NCI-H510A treated with DMSO at 0.1 percent for 48 hours (cell line): Measurements from ENCODE around the gene CACNA2D4.

Source experiments
- DNase-seq: peaks from one replicate; lab custom pipeline; 2025; lab: John Stamatoyannopoulos, UW

CACNA2D4 gene

DNA sequence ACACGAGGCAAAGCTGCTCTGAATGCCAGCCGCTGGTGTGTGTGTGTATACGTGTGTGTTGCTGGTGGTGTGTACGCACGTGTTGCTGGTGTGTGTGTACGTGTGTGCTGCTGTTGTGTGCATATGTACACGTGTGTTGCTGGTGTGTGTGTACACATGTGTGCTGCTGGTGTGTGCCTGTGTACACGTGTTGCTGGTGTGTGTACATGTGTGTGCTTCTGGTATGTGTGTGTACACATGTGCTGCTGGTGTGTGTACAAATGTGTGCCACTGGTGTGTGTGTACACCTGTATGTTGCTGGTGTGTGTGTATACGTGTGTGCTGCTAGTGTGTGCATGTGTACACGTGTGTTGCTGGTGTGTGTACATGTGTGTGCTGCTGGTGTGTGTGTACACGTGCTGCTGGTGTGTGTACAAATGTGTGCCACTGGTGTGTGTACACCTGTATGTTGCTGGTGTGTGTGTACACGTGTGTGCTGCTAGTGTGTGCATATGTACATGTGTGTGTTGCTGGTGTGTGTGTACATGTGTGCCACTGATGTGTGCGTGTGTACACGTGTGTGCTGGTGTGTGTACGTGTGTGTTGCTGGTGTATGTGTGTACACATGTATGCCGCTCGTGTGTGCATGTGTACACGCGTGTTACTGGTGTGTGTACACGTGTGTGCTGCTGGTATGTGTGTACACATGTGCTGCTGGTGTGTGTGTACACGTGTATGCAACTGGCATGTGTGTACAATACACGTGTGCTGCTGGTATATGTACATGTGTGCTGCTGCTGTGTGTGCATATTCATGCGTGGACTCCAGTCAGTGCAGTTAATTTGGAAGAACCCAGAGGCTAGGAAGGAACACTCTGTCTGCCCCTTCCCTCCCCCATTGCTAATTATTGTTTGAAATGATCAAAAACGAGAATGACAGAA, 47.2 kb downstream of the CACNA2D4 start:
- no peak for DNase-seq

DNA sequence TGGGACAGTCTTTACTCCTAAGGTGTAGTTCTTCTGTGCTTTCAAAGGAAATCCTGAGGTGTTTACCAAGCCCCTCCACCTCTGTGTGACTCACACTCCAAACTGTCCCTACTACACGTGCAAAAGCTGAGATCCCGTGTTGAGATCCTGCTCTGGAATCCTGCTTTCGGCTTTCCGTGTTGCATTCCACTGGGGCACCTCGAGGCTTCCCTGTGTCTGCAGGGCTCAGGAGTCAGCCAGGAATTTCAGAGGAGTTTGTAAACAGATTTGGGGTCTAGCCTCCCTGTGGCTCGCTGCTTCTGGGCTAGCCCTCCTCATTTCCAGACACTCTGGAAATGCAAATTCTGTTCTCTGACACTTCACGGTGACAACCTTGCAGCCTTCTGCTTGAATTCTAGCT, 48.4 kb downstream of the CACNA2D4 start:
- no peak for DNase-seq

DNA sequence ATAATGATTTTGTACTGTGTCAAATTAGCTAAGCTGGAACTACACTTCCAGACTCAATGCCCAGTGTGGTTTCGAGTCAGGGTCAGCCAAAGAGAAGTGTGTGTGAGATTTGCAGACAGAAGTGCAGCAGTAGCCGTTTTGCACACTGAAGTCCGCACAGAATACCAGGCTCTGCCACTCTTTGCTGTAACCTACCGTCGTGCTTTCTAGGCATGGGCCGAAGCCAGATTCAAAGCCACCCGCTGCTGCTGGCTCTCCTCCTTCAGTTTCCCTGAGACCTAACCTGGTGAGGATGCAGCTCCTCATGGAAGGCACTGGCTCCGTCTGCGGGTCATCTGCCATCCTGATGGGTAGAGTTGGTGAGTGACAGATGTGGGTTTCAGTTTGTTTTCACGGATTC, 49.3 kb downstream of the CACNA2D4 start:
- no peak for DNase-seq

DNA sequence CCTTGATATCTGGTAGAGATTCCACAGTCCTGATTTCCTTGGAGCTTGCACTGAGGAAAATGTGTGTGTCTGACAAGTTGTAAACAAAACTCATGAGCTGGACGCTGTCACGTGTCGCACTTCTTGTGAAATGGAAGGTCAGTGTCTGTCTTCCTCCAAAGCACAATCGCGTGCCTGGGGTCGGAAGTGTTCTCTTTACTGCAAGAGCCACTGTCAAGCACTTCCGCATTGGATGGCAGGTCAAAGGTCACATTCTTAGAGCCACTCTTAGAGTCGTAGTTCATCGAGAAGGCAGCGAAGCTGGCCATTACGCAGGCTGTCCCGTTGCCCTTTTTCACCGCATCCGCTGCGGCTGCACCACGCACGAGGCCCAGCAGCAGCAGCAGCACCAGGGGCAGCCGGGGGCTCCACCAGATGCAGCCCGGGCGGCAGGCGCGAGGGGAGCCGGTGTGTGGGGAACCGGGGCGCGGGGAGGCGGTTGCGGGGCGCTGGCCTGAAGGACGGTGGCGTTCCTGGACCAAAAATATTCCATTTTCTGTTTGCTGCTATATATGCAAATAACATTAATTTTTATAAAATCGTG, 53.1 kb downstream of the CACNA2D4 start:
- no peak for DNase-seq

DNA sequence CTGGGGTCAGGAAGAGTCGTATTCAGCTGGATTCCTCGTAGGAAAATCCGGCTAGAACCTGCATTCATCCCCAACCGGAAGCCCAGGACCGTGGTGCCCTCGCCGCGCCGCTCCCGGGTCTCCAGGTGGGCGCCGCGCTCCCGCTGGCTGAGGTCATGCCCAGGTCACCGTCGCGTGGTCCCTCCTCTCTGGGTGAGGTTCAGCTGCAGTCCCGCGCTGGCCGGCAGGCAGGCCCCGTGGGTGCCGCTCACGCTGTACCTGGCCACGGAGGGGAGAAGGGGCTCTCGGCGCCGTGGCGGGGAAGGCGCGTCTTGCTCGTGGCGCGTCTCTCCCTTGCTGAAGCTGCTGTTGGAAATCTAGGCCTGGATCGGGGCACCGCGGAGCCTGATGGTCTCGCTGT, 53.6 kb downstream of the CACNA2D4 start:
- no peak for DNase-seq

DNA sequence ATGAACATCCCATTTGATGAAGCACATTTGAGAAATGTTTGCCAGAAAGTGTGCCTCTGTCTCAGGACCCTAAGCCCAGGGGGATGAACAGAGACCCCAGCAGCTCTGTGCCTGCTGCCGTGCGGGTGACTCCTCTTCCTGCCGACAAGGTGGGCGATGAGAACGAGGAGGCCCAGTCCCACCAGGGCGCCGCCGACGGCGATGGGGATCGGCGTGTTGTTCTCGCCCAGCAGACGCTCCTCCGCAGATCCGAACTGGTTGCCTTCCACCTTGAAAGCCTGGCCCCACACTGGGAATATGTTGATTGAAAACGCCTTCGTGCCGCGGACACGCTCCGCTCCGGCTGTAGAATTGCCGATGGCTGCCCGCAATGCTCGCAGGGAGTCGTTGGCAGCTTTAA, 54.0 kb downstream of the CACNA2D4 start:
- no peak for DNase-seq

DNA sequence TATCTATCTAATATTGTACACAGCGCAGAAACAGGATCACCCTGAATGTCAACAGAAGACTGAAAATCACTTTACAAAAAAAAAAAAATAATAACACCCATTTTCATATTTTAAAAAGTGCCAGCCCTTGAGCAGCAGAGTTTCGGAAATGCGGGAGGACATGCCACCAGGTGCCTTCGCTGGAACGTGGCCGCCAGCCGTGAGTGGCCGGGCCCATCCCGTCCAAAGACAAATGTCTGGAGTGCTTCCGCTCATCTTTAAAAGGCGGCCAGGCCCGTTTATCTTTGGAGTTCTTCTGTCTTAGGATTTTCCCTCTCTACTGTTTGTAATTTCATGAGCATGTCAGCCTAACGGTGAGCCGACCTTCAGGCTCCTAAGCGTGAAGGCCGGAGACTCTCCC, 54.6 kb downstream of the CACNA2D4 start:
- DNase-seq = no peak

DNA sequence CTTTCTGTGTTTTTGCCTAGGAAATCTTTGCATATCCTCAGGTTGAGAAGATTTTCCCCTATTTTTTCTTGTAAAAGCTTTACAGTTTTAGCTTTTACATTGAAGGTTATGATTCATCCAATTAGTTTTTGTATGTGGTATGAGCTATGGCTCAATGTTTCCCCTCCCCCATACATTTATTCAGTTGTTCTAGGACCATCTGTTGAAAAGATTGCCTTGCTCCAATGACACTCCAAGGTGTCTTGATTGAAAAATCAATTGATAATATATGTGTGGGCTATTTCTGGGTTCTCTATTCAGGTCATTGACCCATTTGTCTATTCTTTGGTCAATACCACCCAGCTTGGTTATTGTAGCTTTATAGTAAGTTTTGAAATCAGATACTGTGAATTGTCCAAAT, 55.5 kb downstream of the CACNA2D4 start:
- DNase-seq = no peak

DNA sequence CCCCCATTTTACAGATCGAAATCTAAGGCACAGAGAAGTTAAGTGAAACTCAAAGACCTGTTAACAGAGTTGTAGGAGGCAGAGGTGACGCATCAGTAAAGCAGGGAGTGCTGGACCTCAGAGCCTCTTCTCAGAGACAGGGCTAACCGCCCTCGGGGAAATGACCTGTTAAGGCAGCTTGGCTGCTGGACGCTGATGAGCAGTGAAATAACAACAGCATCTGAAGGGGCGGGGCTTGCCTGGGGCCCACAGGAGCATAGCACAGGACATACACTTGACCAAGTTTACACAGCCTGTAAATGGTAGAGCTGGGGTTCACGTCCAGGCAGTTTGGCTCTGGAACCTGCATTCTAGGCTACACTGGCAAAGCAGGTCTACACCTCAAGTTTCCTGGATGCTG, 58.8 kb downstream of the CACNA2D4 start:
- DNase-seq = no peak

DNA sequence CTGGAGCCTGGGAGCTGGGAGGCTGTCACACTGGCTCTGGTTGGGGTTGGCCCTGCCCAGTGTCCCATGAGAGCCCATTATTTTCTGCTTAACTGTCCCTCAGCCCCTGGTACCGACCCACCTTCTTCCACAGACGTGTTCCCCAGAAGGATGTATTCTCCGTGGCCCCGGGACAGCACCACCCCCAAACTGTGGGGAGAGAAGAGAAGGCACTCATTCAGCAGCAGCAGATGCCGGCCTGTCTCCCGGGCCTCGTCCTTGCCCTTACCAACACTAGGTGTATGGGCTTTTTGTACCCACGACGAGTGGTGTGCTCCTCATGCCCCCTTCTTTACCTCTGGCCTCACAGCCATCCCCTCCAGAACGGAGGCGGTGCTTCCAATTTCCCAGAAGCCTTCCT, 60.0 kb downstream of the CACNA2D4 start:
- no peak for DNase-seq

DNA sequence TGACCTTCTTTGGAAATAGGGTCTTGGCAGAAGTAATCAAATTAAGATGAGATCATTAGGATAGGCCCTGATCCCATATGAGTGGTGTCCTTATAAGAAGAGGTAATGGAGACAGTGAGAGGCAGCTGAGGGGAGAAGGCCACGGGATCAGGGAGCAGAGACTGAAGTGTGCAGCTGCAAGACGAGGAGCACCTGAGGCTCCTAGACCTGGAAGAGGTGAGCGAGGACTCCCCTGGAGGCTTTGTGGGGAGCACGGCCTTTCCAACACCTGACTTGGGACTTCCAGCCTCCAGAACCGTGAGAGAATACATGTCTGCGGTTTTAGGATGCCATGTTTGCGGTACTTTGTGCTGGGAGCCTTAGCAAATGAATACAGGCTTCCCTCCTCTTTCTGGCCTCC, 60.6 kb downstream of the CACNA2D4 start:
- DNase-seq = no peak

DNA sequence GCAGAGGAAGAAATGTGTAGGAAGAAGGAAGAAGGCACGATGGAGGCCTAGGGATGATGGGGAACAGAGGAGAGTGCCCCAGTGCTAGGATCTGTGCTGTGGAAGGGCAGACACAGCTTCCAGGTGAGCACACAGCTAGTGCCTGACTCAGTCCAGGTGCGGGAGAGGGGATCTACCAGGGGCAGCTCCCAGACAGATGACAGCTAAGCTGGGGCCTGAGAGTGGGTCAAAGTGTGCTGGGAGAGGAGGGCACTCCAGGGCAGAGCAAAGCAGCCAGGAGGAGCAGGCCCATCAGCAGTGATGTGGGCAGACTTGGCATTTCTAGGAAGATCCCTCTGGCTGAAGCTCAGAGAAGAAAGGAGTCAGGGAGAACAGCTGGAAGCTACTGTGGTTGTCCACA, 61.4 kb downstream of the CACNA2D4 start:
- DNase-seq = no peak

DNA sequence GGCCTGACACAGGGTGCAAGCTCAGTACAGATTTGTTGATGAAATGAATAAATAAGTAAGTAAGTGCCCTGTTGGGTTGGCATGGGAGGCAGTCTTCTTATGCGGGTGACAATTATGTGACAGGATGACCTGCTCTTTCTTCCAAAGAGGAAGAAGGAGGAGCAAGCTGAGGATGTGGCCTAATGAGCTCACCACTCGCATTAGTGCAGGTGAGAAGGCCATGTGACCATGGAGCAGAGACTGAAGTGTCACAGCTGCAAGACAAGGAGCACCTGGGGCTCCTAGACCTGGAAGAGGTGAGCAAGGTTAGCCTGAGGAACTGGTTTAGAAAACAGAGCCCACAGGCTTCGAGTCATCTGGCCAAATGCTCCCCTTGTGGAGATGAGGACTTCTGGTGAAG, 63.2 kb downstream of the CACNA2D4 start:
- no peak for DNase-seq

DNA sequence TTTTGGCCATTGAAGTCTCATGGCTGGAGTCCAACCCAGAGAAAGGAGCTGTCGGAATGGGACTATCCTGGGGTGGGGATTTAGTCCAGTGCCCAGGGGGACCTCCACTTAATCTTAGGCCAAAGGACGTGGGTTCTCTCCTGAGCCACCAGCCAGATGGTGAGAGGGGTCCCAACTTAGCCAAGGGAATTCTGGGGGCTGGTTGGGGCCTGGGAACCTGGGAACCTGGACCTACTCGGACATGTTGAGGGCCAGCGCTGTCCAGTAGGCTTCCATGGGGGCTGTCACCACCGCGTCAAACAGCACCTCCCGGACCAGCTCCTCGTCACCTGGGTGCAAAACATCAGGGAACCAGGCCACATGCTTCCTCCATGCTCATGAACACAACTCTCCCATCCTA, 64.7 kb downstream of the CACNA2D4 start:
- no peak for DNase-seq

DNA sequence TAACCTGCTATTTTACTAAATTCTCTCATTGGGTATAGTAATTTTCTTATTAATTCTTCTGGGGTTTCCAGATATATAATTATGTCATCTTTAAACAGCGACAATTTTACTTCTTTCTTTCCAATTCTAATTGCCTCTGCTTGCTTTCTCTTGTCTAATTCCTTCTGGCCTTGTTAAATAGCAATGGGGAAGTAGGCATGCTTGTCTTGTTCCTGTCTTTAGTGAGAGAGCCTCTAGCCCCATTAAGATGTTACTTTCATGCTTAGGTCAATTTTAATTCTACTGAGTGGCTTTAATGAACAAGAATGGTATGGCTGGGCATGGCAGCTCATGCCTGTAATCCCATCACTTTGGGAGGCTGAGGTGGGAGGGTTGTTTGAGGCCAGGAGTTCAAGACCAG, 66.4 kb downstream of the CACNA2D4 start:
- DNase-seq = no peak

DNA sequence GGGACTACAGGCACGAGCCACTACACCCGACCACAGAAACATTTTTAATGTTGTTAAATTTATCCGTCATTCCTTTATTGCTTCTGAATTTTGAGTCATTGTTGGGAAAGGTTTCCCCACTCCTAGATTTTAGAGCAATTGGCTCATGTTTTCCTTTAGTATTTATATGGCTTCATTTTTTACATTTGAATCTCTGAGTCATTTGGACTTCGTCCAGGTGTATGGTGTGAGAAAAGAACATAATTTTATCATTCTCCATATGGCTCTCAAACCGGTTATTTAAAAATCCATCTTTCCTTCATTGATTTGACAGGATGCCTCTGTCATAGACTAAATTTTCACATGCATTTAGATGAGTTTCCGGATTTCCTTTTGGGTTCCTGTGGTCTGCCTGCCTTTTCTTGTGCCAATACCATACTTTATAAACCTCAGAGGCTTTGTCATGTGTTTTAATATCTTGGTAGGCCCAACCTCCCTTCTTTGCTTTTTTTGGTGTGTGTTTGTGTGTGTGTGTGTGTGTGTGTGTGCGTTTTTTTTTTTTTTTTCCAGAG, 67.2 kb downstream of the CACNA2D4 start:
- no peak for DNase-seq

DNA sequence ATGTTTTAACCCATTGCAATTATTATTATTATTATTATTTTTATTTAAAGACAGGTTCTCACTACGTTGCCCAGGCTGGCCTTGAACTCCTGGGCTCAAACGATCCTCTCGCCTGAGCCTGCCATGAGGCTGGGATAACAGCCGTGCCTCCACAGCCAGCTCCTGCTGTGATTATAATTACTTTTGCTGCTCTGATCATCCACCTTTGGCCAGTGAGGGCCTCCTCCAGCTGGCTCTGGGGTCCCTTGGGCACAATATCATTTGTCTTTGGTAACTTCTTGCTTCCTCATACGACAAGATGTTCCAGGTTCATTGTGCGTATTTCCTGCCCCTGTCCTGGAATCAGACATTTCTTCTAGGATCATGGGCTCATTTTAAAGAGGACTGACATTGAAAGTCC, 69.7 kb downstream of the CACNA2D4 start:
- DNase-seq = no peak

DNA sequence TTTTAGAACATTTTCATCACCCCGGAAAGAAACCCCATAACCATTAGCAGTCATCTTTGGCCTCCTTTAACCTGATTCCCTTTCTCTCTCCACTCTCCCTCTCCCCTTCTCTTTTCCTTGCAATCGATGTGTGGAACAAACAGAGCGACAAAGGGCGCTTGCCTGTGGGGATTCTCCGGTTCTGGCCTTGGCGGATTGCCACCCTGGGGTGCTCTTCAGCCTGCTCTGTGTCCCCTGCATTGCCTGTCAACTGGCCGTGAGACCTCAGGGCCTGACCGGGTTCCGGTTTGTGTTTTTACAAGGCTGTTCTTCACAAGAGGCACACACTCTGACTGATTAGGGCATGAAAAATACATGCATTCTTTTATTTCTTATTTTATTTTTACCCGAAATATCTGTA, 70.3 kb downstream of the CACNA2D4 start:
- no peak for DNase-seq

DNA sequence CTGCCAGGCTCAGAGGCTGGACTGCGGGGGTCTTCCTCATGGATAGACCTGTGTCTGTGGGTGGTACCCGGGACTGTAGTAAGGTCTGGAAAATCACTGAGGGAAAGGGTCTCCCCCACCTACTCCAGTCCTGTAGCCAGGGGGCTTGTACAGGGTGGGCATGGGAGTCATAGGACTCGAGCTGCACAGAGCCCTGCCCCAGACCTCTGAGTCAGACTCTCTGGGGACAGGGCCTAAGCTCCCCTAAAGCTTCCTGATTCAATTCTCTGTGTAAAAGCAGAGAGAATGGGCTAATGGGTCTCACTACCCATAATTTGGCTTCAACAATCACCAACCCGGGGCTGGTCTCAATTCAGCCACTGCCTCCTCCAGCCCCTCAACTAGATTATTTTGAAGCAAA, 71.0 kb downstream of the CACNA2D4 start:
- no peak for DNase-seq

DNA sequence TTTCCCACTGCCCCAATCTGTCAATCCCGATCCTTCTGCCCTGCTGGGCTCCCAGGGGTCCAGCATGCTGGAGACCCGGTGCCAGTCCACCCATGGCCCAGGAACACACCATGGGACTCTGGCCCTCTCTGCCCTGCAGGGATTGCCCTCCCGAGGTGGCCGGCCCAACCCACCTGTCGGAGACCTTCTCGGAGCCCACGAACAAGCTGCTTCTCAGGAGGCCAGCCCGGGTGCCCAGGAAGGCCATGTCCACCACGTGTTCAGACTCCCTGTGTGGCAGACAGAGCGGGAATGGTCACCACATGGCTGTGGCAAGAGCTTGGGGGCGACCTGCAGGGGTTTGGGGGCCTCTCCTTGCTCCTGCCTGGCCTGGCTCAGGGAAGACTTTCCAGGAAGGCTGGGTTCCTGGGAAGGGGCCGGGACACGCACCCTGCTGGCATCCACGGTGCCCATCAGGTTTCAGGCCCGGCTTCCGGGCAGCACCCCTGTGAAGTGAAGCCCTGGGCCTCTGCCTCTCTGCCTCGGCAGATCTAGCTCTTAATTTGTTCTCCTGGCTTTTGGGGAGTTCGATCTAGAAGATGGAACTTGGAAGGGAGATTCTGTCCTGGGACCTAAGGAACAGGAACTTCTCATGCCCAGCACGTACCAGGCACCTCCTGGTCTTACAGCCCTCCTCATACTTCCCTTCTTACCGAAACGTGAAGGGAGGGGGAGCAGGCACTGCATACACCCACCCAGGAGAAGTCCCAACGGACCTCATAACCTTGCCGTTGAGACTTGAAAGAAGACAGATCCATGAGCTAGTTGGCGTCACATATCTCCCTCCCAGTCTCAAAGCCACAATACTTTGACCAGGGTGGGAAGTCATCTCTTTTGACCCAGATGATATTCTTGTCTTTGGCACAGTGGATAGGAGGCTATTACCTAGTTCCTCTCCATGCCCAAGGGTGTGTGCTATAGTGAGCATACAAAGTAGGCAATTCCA, 71.7 kb downstream of the CACNA2D4 start:
- no peak for DNase-seq

DNA sequence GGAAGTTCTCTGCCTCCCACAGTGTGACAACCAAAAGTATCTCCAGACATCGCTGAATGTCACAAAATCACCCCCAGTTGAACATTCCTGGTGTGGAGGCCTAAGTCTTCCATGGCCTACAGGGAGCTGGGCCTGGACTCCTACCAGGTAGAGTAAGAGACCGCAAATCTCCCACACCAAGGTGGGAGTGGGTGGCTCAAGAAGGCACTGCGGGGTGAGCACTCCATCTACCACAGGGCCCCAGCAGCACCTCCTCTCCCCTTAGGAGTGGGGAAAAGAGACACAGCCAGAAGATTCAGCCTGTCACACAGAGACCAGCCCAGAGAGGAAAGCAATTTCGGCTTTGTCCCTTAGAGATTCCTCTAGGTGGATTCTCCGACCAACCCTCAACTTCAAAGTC, 72.6 kb downstream of the CACNA2D4 start:
- no peak for DNase-seq

DNA sequence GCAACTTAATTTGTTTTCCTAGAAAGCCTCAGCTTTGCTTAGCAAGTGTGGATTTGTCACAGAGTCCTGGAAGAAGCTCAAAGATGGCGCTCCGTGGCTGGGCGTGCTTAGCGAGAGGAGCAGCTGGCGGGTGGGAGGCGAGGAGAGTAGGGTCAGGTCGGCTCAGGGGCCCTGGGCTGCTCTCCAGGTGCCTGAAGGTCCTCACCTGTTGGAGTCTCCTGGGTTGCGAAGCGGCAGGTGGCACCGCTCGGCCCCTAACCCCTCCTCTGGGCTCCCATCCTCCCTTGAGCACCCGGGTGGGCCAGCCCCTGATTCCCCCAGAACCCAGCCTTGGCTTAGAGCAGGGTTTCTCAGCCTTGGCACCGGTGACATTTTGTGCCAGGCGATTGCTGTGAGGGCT, 73.0 kb downstream of the CACNA2D4 start:
- no peak for DNase-seq
